Activated CD8-positive, alpha-beta T cell treated with anti-CD3 and anti-CD28 coated beads, Interleukin-2, amount 10 ng/mL, durations not matched to agents 7 days and 5 days (primary cell): ENCODE data around the gene CAMSAP1. TPM values are rescaled to one million over a fixed set of nuclear protein-coding genes. Genes with fewer than 3 reads are reported as not detected.

Experiments
- ATAC-seq: fragments of 150-1000 bp; cut with Tn5 transposase; one replicate; pipeline ENCODE4 v1.10.0; 2021; ENCODE audit warnings: moderate library complexity
- CTCF ChIA-PET: fragments of 350-600 bp; sonication (Branson Sonifier 250); formaldehyde crosslinking; loops from one replicate; lab custom pipeline; 2021; ENCODE audit warnings: antibody characterized with exemption; lab: Charles Lee
- POLR2A ChIA-PET: fragments of 350-600 bp; sonication (Branson Sonifier 250); formaldehyde crosslinking; loops from one replicate; lab custom pipeline; 2021; ENCODE audit warnings: antibody characterized with exemption; lab: Charles Lee
- DNase-seq: peaks from one replicate; pipeline ENCODE4 v3.0.0-alpha.2; 2020
- H3K27ac Mint-ChIP-seq: one replicate; pipeline ENCODE4 v1.8.0; 2021; ENCODE audit warnings: mild to moderate bottlenecking, mixed read lengths
- H3K27me3 Mint-ChIP-seq: one replicate; pipeline ENCODE4 v1.8.0; 2021; ENCODE audit warnings: low read depth, mixed read lengths
- H3K36me3 Mint-ChIP-seq: one replicate; pipeline ENCODE4 v1.8.0; 2021; ENCODE audit warnings: low read depth, mixed read lengths
- H3K4me1 Mint-ChIP-seq: one replicate; pipeline ENCODE4 v1.8.0; 2021; ENCODE audit warnings: low read depth, mixed read lengths
- H3K4me3 Mint-ChIP-seq: one replicate; pipeline ENCODE4 v1.8.0; 2021; ENCODE audit warnings: mild to moderate bottlenecking, mixed read lengths
- H3K9me3 Mint-ChIP-seq: one replicate; pipeline ENCODE4 v1.8.0; 2022; ENCODE audit warnings: mixed read lengths; ENCODE audit not compliant: insufficient read depth
- total RNA-seq, 2 experiments: library from RNA; stranded (reverse); gene quantifications; one replicate each; pipeline ENCODE4 v1.2.3, GENCODE V29; 2021

The CAMSAP1 gene
- total RNA-seq, 2 experiments from 2014 or later, result 20.3 to 21.5 TPM

- Mint-ChIP-seq H3K27me3 (no peaks in the 10 kb centered on the region), H3K9me3 (no peaks in the 10 kb centered on the region), H3K4me3 (no peak overlapping the region), H3K27ac (no peak overlapping the region), H3K36me3 (peaks cover 18% of the 10 kb centered on the region), H3K4me1 (peaks cover 9% of the 10 kb centered on the region)
- ATAC-seq (no peak), DNase-seq (no peak)
- ChIA-PET CTCF (no interaction called here), POLR2A (no interaction called here)
These were observed 89.2 kb downstream of the CAMSAP1 start for GRCh38 chr9:135817951-135818717.

- DNase-seq (no peak), ATAC-seq (no peak)
- Mint-ChIP-seq H3K4me3 (no peak overlapping the region), H3K36me3 (peaks cover 19% of the 10 kb centered on the region), H3K9me3 (no peaks in the 10 kb centered on the region), H3K27ac (peak overlapping the region; percentile 47), H3K27me3 (no peaks in the 10 kb centered on the region), H3K4me1 (peaks cover 9% of the 10 kb centered on the region)
- POLR2A ChIA-PET, result no interaction called here
- CTCF ChIA-PET, result no interaction called here
These were observed 90.7 kb downstream of the CAMSAP1 start for GRCh38 chr9:135816651-135816970.

GRCh38 chr9:135815830-135816650 is 91.3 kb downstream of the CAMSAP1 start:
- Mint-ChIP-seq H3K36me3 (peaks cover 20% of the 10 kb centered on the region), H3K4me1 (peaks cover 9% of the 10 kb centered on the region), H3K9me3 (no peaks in the 10 kb centered on the region), H3K4me3 (no peak overlapping the region), H3K27ac (peak overlapping the region; percentile 78), H3K27me3 (no peaks in the 10 kb centered on the region)
- ChIA-PET CTCF (no interaction called here), POLR2A (no interaction called here)
- ATAC-seq, result peak; percentile 58
- peak; percentile 41 for DNase-seq

GRCh38 chr9:135815413-135815812 is 91.9 kb downstream of the CAMSAP1 start:
- peaks cover 19% of the 10 kb centered on the region for H3K36me3 Mint-ChIP-seq
- peak overlapping the region; percentile 78 for H3K27ac Mint-ChIP-seq
- H3K27me3 Mint-ChIP-seq, result no peaks in the 10 kb centered on the region
- H3K4me3 Mint-ChIP-seq, result no peak overlapping the region
- peaks cover 9% of the 10 kb centered on the region for H3K4me1 Mint-ChIP-seq
- ATAC-seq, result no peak
- H3K9me3 Mint-ChIP-seq, result no peaks in the 10 kb centered on the region
- CTCF ChIA-PET, result no interaction called here
- DNase-seq, result no peak
- POLR2A ChIA-PET, result no interaction called here

- POLR2A ChIA-PET, result no interaction called here
- ATAC-seq (no peak), DNase-seq (no peak)
- Mint-ChIP-seq H3K4me1 (peaks cover 9% of the 10 kb centered on the region), H3K9me3 (no peaks in the 10 kb centered on the region), H3K27ac (no peak overlapping the region), H3K27me3 (no peaks in the 10 kb centered on the region), H3K4me3 (no peak overlapping the region), H3K36me3 (peaks cover 19% of the 10 kb centered on the region)
- CTCF ChIA-PET, result no interaction called here
These were observed 92.8 kb downstream of the CAMSAP1 start for GRCh38 chr9:135814421-135815095.

GRCh38 chr9:135813671-135814290 is 93.6 kb downstream of the CAMSAP1 start:
- peaks cover 9% of the 10 kb centered on the region for H3K4me1 Mint-ChIP-seq
- POLR2A ChIA-PET, result no interaction called here
- ATAC-seq (no peak), DNase-seq (no peak)
- no peaks in the 10 kb centered on the region for H3K9me3 Mint-ChIP-seq
- H3K36me3 Mint-ChIP-seq, result peaks cover 16% of the 10 kb centered on the region
- H3K27ac Mint-ChIP-seq, result peak overlapping the region; percentile 20
- H3K4me3 Mint-ChIP-seq, result no peak overlapping the region
- CTCF ChIA-PET, result no interaction called here
- no peaks in the 10 kb centered on the region for H3K27me3 Mint-ChIP-seq

GRCh38 chr9:135812961-135813360 is 94.4 kb downstream of the CAMSAP1 start:
- DNase-seq, result no peak
- POLR2A ChIA-PET, result no interaction called here
- no peak overlapping the region for H3K4me3 Mint-ChIP-seq
- ATAC-seq, result no peak
- peaks cover 14% of the 10 kb centered on the region for H3K36me3 Mint-ChIP-seq
- CTCF ChIA-PET, result no interaction called here
- no peak overlapping the region for H3K27ac Mint-ChIP-seq
- peaks cover 9% of the 10 kb centered on the region for H3K4me1 Mint-ChIP-seq
- H3K27me3 Mint-ChIP-seq, result no peaks in the 10 kb centered on the region
- no peaks in the 10 kb centered on the region for H3K9me3 Mint-ChIP-seq

- H3K9me3 Mint-ChIP-seq, result no peaks in the 10 kb centered on the region
- H3K36me3 Mint-ChIP-seq, result peaks cover 14% of the 10 kb centered on the region
- H3K4me1 Mint-ChIP-seq, result peaks cover 13% of the 10 kb centered on the region
- H3K27me3 Mint-ChIP-seq, result no peaks in the 10 kb centered on the region
- ChIA-PET POLR2A (no interaction called here), CTCF (no interaction called here)
- H3K4me3 Mint-ChIP-seq, result no peak overlapping the region
- no peak overlapping the region for H3K27ac Mint-ChIP-seq
- DNase-seq, result no peak
- ATAC-seq, result no peak
These were observed 95.5 kb downstream of the CAMSAP1 start for GRCh38 chr9:135811801-135812200.

GRCh38 chr9:135810806-135811575 is 96.4 kb downstream of the CAMSAP1 start:
- ChIA-PET POLR2A (no interaction called here), CTCF (no interaction called here)
- DNase-seq (no peak), ATAC-seq (no peak)
- Mint-ChIP-seq H3K27me3 (no peaks in the 10 kb centered on the region), H3K4me3 (no peak overlapping the region), H3K27ac (no peak overlapping the region), H3K36me3 (peaks cover 14% of the 10 kb centered on the region), H3K4me1 (peaks cover 8% of the 10 kb centered on the region), H3K9me3 (no peaks in the 10 kb centered on the region)

- H3K4me1 Mint-ChIP-seq, result peaks cover 15% of the 10 kb centered on the region
- no peaks in the 10 kb centered on the region for H3K27me3 Mint-ChIP-seq
- no peak for ATAC-seq
These were observed 98.2 kb downstream of the CAMSAP1 start for GRCh38 chr9:135809166-135809565.

GRCh38 chr9:135805422-135806022 is 101.8 kb downstream of the CAMSAP1 start:
- Mint-ChIP-seq H3K27me3 (no peaks in the 10 kb centered on the region), H3K27ac (no peak overlapping the region), H3K4me3 (no peak overlapping the region), H3K4me1 (peaks cover 15% of the 10 kb centered on the region), H3K36me3 (no peaks in the 10 kb centered on the region), H3K9me3 (no peaks in the 10 kb centered on the region)
- ChIA-PET POLR2A (no interaction called here), CTCF (no interaction called here)
- ATAC-seq (peak; percentile 27), DNase-seq (no peak)

More at GRCh38 chr9:135809166-135809565, 98.2 kb downstream of the CAMSAP1 start:
- ChIA-PET CTCF (no interaction called here), POLR2A (no interaction called here)
- no peak for DNase-seq
- no peaks in the 10 kb centered on the region for H3K9me3 Mint-ChIP-seq
- no peak overlapping the region for H3K4me3 Mint-ChIP-seq
- H3K27ac Mint-ChIP-seq, result no peak overlapping the region
- peaks cover 10% of the 10 kb centered on the region for H3K36me3 Mint-ChIP-seq
